HUDEP-2 (cell line): ENCODE results near the gene PGLYRP4.
"Not testable (repeated sequence)": the region's sequence is repeated elsewhere in the genome, so short reads cannot be mapped to it uniquely, and the experiment has no call there.

Experiments
- DNase-seq, 76 experiments: peaks; one replicate each; lab custom pipeline; 2025; ENCODE audit not compliant: unreplicated experiment in 76 of 76; lab: John Stamatoyannopoulos, UW

The PGLYRP4 gene

GRCh38 chr1:153357076-153357852 is 8.6 kb upstream of the PGLYRP4 start:
- no peak for DNase-seq

GRCh38 chr1:153356392-153357075 is 7.9 kb upstream of the PGLYRP4 start:
- no peak for DNase-seq

GRCh38 chr1:153355445-153356071 is 6.9 kb upstream of the PGLYRP4 start:
- peak in 65 of 76 experiments; percentile 10 to 81 (median 47) for DNase-seq

GRCh38 chr1:153354515-153355193 is 6.0 kb upstream of the PGLYRP4 start:
- no peak for DNase-seq

- peak in 13 of 76 experiments; percentile 2 to 39 (median 15) for DNase-seq
Measured at GRCh38 chr1:153353226-153353947, 4.7 kb upstream of the PGLYRP4 start.

- DNase-seq, result peak in 55 of 76 experiments; percentile 5 to 70 (median 36)
Measured at GRCh38 chr1:153352523-153352922, 3.9 kb upstream of the PGLYRP4 start.

GRCh38 chr1:153350321-153350957 is 1.8 kb upstream of the PGLYRP4 start:
- no peak for DNase-seq

- peak in 13 of 76 experiments; percentile 6 to 39 (median 10) for DNase-seq
Measured at GRCh38 chr1:153349363-153350320, 1.0 kb upstream of the PGLYRP4 start.

- no peak for DNase-seq
Measured at GRCh38 chr1:153347856-153348255, 785 bp downstream of the PGLYRP4 start.

- DNase-seq, result not testable (repeated sequence)
Measured at GRCh38 chr1:153347049-153347448, 1.6 kb downstream of the PGLYRP4 start.

GRCh38 chr1:153346077-153346723 is 2.4 kb downstream of the PGLYRP4 start:
- DNase-seq, result no peak

GRCh38 chr1:153345187-153346076 is 3.2 kb downstream of the PGLYRP4 start:
- DNase-seq, result no peak

GRCh38 chr1:153344718-153345025 is 4.0 kb downstream of the PGLYRP4 start:
- DNase-seq, result peak in 4 of 76 experiments; percentile 9 to 40 (median 25)

GRCh38 chr1:153343811-153344717 is 4.6 kb downstream of the PGLYRP4 start:
- peak in 75 of 76 experiments; percentile 33 to 98 (median 89) for DNase-seq

GRCh38 chr1:153343040-153343681 is 5.5 kb downstream of the PGLYRP4 start:
- DNase-seq, result peak in 1 of 76 experiments; percentile 64

- peak in 25 of 76 experiments; percentile 6 to 60 (median 37) for DNase-seq
Measured at GRCh38 chr1:153342178-153342577, 6.5 kb downstream of the PGLYRP4 start.
